ENCODE data around the gene IQSEC1. TPM values are rescaled to one million over a fixed set of nuclear protein-coding genes. Genes with fewer than 3 reads are reported as not detected.

The IQSEC1 gene
- total and polyA plus RNA-seq, 9 of the 15 experiments (the other 6 are each of a cell fraction or from before 2014, with no cell fraction given), result 0.56 to 39.0 (median 6.8) TPM

DNA sequence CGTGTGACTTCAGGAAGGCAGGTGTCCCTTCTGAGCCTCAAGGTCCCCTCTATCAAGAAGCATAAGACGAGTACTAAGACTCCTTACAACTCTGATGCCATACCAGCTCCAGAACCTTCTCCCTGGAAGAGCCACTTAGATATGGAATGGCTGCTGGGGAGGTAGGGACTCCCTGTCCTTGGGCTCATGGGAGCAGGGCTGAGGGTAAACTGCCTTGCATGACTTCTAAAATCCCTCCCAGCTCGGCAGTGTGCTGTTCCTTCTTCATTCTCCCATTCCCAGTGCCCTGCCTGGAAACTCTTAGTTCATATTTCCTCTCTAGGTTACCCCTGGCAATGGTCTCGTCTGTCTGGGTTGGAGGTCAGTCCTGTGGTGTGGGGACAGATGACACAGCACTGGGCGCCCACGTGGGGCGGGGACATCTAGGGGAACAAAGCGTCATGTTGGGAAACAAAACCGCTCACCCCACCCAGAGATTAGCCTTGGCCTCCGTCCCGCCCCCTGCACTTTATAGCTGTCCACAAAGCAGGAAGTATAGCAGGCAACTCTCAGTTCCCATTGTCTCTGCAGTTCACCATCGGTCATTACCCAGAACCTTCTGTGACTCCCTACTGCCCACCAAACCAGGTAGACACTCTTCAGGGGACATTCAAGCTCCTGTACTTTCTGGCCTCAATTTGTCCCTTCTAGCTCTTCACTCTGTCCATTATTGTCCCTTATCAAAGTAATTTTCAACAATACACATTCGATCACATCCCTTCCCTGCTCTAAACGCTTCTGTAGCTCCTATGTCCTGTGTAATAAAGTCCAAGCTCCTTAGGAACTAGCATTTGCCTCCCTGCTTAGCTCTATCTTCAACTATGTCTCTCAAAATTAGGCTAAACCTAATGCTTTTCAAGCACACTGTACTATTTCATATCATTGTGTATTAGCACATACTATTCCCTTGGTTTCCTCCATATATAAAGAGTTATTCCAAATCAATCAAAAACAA lies 73.8 kb downstream of the IQSEC1 start (continued):
- TF ChIP-seq, protein P1, sequence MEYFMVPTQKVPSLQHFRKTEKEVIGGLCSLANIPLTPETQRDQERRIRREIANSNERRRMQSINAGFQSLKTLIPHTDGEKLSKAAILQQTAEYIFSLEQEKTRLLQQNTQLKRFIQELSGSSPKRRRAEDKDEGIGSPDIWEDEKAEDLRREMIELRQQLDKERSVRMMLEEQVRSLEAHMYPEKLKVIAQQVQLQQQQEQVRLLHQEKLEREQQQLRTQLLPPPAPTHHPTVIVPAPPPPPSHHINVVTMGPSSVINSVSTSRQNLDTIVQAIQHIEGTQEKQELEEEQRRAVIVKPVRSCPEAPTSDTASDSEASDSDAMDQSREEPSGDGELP (CRISPR knock-in tag; IDR thresholded peaks at IDR 0.05; ENCODE audit: borderline replicate concordance), result peak; percentile 89
- TF ChIP-seq ZNF23 (CRISPR knock-in tag; IDR thresholded peaks at IDR 0.05) (no peak), DMBX1 (CRISPR knock-in tag; IDR thresholded peaks at IDR 0.05; ENCODE audit: borderline replicate concordance) (no peak; the same call in 1 of the 2 replicates), TOE1 (IDR thresholded peaks at IDR 0.05; ENCODE audit: borderline replicate concordance) (peak; percentile 97), TOE1 (CRISPR knock-in tag; IDR thresholded peaks at IDR 0.05; ENCODE audit: borderline replicate concordance, low read depth) (no peak), MTA2 (IDR thresholded peaks at IDR 0.05; ENCODE audit: low read depth) (peak; percentile 58; the same call in 1 of the 2 replicates), SETDB1 (IDR thresholded peaks at IDR 0.05; ENCODE audit: low read length) (no peak), DDX20 (tag; IDR thresholded peaks at IDR 0.05; ENCODE audit: low read depth) (no peak), STAT5B (CRISPR knock-in tag; IDR thresholded peaks at IDR 0.05) (no peak), HNRNPL (IDR thresholded peaks at IDR 0.05; ENCODE audit: low read depth, low read length) (no peak), NONO (IDR thresholded peaks at IDR 0.05; ENCODE audit: low read depth in 2 of 2, low read length in 1 of 2) (peak in 1 of 2 experiments; percentile 99; a peak in 2 of 4 replicates), MAFF (IDR thresholded peaks at IDR 0.05; ENCODE audit: low read length) (peak; percentile 89), ZNF431 (CRISPR knock-in tag; IDR thresholded peaks at IDR 0.05) (no peak), HNRNPH1 (optimal IDR thresholded peaks at IDR 0.05; ENCODE audit: low read depth, low read length) (no peak), FUS (optimal IDR thresholded peaks at IDR 0.05; ENCODE audit: low read depth, low read length) (no peak), DNMT1 (IDR thresholded peaks at IDR 0.05) (no peak), OTX1 (CRISPR knock-in tag; IDR thresholded peaks at IDR 0.05) (0 out of 2 replicates have a peak, but pooled peaks have one; percentile 46), HLTF (IDR thresholded peaks at IDR 0.05) (no peak), SAFB2 (IDR thresholded peaks at IDR 0.05; ENCODE audit: borderline replicate concordance, low read depth, low read length, severe bottlenecking) (no peak), SOX6 (IDR thresholded peaks at IDR 0.05) (peak; percentile 98), ZNF274 (IDR thresholded peaks at IDR 0.05; ENCODE audit: borderline replicate concordance, low read depth, low read length) (no peak), TRIM28 (IDR thresholded peaks at IDR 0.05) (no peak; the same call in 1 of the 2 replicates), ZNF24 (IDR thresholded peaks at IDR 0.05) (no peak), MED1 (CRISPR knock-in tag; IDR thresholded peaks at IDR 0.05; ENCODE audit: borderline replicate concordance) (no peak), SMAD2 (IDR thresholded peaks at IDR 0.05; ENCODE audit: low read depth, low read length) (no peak), RBFOX2 (IDR thresholded peaks at IDR 0.05; ENCODE audit: low read depth, low read length) (peak; percentile 68)
- TF ChIP-seq, protein P2, sequence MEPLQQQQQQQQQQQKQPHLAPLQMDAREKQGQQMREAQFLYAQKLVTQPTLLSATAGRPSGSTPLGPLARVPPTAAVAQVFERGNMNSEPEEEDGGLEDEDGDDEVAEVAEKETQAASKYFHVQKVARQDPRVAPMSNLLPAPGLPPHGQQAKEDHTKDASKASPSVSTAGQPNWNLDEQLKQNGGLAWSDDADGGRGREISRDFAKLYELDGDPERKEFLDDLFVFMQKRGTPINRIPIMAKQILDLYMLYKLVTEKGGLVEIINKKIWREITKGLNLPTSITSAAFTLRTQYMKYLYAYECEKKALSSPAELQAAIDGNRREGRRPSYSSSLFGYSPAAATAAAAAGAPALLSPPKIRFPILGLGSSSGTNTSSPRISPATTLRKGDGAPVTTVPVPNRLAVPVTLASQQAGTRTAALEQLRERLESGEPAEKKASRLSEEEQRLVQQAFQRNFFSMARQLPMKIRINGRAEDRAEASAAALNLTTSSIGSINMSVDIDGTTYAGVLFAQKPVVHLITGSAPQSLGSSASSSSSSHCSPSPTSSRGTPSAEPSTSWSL (CRISPR knock-in tag; IDR thresholded peaks at IDR 0.05; ENCODE audit: borderline replicate concordance), result peak; percentile 38; the same call in 1 of the 2 replicates
